HL-60 (cell line): ENCODE measurements around the gene NPAS2.

Experiments used
- DNase-seq, 2 experiments: peaks; one replicate each; pipeline ENCODE4 v3.0.0-alpha.2; 2010 to 2020; ENCODE audit warnings: low read depth in 1 of 2, low spot score in 1 of 2
- H3K27ac ChIP-seq: fragments of 250-450 bp; sonication (Bioruptor Pico); replicated peaks from 2 replicates; pipeline ENCODE4 v1.5.1; 2020; ENCODE audit warnings: mild to moderate bottlenecking, moderate library complexity
- H3K27me3 ChIP-seq: fragments of 250-450 bp; sonication (Bioruptor Pico); 2 replicates; pipeline ENCODE4 v1.5.1; 2021; ENCODE audit warnings: mild to moderate bottlenecking, moderate library complexity; ENCODE audit not compliant: insufficient read depth, poor library complexity, severe bottlenecking
- H3K4me3 ChIP-seq: replicated peaks from 2 replicates; pipeline ENCODE4 v1.5.1; 2011; ENCODE audit warnings: mild to moderate bottlenecking, control low read depth, low read length; ENCODE audit not compliant: insufficient read depth
- CTCF ChIP-seq: IDR thresholded peaks from one replicate; pipeline ENCODE4 v1.5.1; 2011; ENCODE audit warnings: low read length, control low read depth, inconsistent platforms; ENCODE audit not compliant: insufficient read depth
- GABPA ChIP-seq: IDR thresholded peaks from 2 replicates; pipeline ENCODE4 v1.6.1; 2012; ENCODE audit warnings: low read depth
- POLR2AphosphoS5 ChIP-seq: IDR thresholded peaks from 2 replicates; pipeline ENCODE4 v1.6.1; 2012; ENCODE audit warnings: low read depth
- REST ChIP-seq: IDR thresholded peaks from 2 replicates; pipeline ENCODE4 v1.6.1; 2012; ENCODE audit warnings: low read depth; ENCODE audit not compliant: insufficient replicate concordance
- SPI1 ChIP-seq: IDR thresholded peaks from 2 replicates; pipeline ENCODE4 v1.6.1; 2012; ENCODE audit warnings: low read depth, mild to moderate bottlenecking, borderline replicate concordance

The NPAS2 gene

GRCh38 chr2:100879296-100879695, 59.4 kb downstream of the NPAS2 start:
- no peak for DNase-seq
- Histone ChIP-seq H3K27ac (no peak overlapping the region), H3K4me3 (no peak overlapping the region), H3K27me3 (no peaks in the 10 kb centered on the region)
- no peak for TF ChIP-seq CTCF
- no peak for TF ChIP-seq POLR2AphosphoS5
- no peak for TF ChIP-seq REST
- no peak for TF ChIP-seq GABPA
- TF ChIP-seq SPI1 = no peak

GRCh38 chr2:100880036-100880435, 60.1 kb downstream of the NPAS2 start:
- DNase-seq = no peak
- Histone ChIP-seq H3K27me3 (no peaks in the 10 kb centered on the region), H3K4me3 (no peak overlapping the region), H3K27ac (no peak overlapping the region)
- TF ChIP-seq GABPA = no peak
- TF ChIP-seq CTCF = no peak
- TF ChIP-seq POLR2AphosphoS5 = no peak
- no peak for TF ChIP-seq REST
- no peak for TF ChIP-seq SPI1

- no peak for DNase-seq
Measured at GRCh38 chr2:100880730-100881129, 60.8 kb downstream of the NPAS2 start.

More at GRCh38 chr2:100880730-100881129, 60.8 kb downstream of the NPAS2 start:
- no peak overlapping the region for H3K27ac ChIP-seq
- no peaks in the 10 kb centered on the region for H3K27me3 ChIP-seq
- no peak overlapping the region for H3K4me3 ChIP-seq
- no peak for TF ChIP-seq GABPA
- TF ChIP-seq REST = no peak
- TF ChIP-seq SPI1 = no peak
- no peak for TF ChIP-seq POLR2AphosphoS5
- TF ChIP-seq CTCF = no peak
